ENCODE results near the gene ETV3L. TPM values are rescaled to one million over a fixed set of nuclear protein-coding genes. Genes with fewer than 3 reads are reported as not detected.

The ETV3L gene
- total and polyA plus RNA-seq, 2 of the 8 experiments (the other 6 are each of a cell fraction or from before 2014, with no cell fraction given) = 0.17 to 0.26 TPM

DNA sequence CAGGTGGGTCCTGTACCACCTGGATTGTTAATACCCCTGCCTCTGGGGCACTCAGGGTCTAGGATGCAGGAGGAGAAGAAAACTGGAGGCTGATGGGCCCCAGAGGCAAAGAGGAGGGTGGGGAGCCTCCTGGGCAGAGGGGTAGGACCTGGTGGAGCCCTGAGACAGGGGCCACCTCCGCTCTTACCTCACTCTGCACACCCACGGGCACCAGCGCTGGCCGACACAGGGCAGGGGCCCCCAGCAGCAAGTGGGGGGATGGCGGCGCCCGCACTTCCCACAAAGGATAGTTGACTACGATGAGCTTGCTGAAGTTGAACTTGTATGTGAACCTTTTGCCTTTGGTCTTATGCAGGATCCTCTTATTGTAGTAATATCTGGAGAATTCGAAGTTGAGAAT lies 1.1 kb downstream of the ETV3L start:
- no peak overlapping the region for H2BK20ac ChIP-seq (ENCODE audit: low read length)
- no peak overlapping the region for H2BK12ac ChIP-seq (ENCODE audit: low read depth, low read length)
- H3K4ac ChIP-seq (replicated peaks; ENCODE audit: insufficient read length, low read depth, low read length) = no peak overlapping the region
- no peak overlapping the region for H2AK5ac ChIP-seq (ENCODE audit: low read depth, low read length)
- no peaks in the 10 kb centered on the region for H3K36me3 ChIP-seq (ENCODE audit: control insufficient read depth in 2 of 4, insufficient read depth in 4 of 4, low read length in 3 of 4)
- FAIRE-seq (no peak), DNase-seq (ENCODE audit: low read depth in 1 of 2, low spot score in 2 of 2) (no peak)
- 95% methylated on average over 9 of the region's 9 CpGs; no CpG with 5 or more reads in 1 of the 2 experiments for WGBS, 2 experiments (ENCODE audit: extremely low coverage in 1 of 2, insufficient coverage in 1 of 2, insufficient read length in 1 of 2, insufficient replicate concordance in 2 of 2, low coverage in 1 of 2, low lambda C conversion rate in 2 of 2, missing lambda C conversion rate in 1 of 2)
- H3K79me1 ChIP-seq (ENCODE audit: low read depth, low read length) = no peaks in the 10 kb centered on the region
- H3K23ac ChIP-seq (ENCODE audit: insufficient read length) = no peak overlapping the region
- no peak overlapping the region for H2BK120ac ChIP-seq (replicated peaks; ENCODE audit: low read depth, low read length)
- no peak overlapping the region for H3K14ac ChIP-seq (ENCODE audit: insufficient read length)
- H2BK15ac ChIP-seq (ENCODE audit: low read length) = no peak overlapping the region
- H3K4me3 ChIP-seq (ENCODE audit: extremely low read depth in 1 of 4, insufficient read depth in 2 of 4, low read depth in 3 of 4, low read length in 4 of 4) = no peak overlapping the region
- no peaks in the 10 kb centered on the region for H3K27me3 ChIP-seq (replicated peaks in 1 of 4; ENCODE audit: control insufficient read depth in 3 of 4, extremely low read depth in 1 of 4, insufficient read depth in 3 of 4, low read length in 3 of 4)
- POLR2A ChIA-PET (ENCODE audit: partially characterized antibody) = interaction anchor here (1.6 kb wide), 1 partner anchor 39 kb away, joined by 3 read pairs; no protein-coding TSS in a partner anchor
- H4K91ac ChIP-seq (replicated peaks; ENCODE audit: insufficient read length, low read length) = no peak overlapping the region
- H3K9ac ChIP-seq (replicated peaks in 1 of 4; ENCODE audit: extremely low read depth in 1 of 4, low read depth in 3 of 4, low read length in 3 of 4) = no peak overlapping the region
- H4K20me1 ChIP-seq (replicated peaks in 1 of 2; ENCODE audit: control insufficient read depth in 1 of 2, insufficient read depth in 2 of 2, low read length in 2 of 2) = no peaks in the 10 kb centered on the region
- peaks cover 0 to 4% (median 0%) of the 10 kb centered on the region in 4 experiments; a peak in 1 of 7 replicates for H3K4me1 ChIP-seq (replicated peaks in 1 of 4; ENCODE audit: control insufficient read depth in 3 of 4, insufficient read depth in 4 of 4, low read length in 3 of 4)
- H2BK5ac ChIP-seq (ENCODE audit: low read depth, low read length) = no peak overlapping the region
- no peak overlapping the region for H3K56ac ChIP-seq (replicated peaks; ENCODE audit: insufficient read length, low read depth, low read length)
- H3K18ac ChIP-seq (ENCODE audit: extremely low read depth, low read length) = no peak overlapping the region
- H3K27ac ChIP-seq (ENCODE audit: low read depth, low read length) = no peak overlapping the region
- H3K4me2 ChIP-seq (ENCODE audit: insufficient read depth in 1 of 2, low read depth in 2 of 2, low read length in 2 of 2) = no peak overlapping the region
- no peaks in the 10 kb centered on the region for H3K9me3 ChIP-seq (ENCODE audit: insufficient read depth in 2 of 2, low read depth in 1 of 2, low read length in 1 of 2)
- 0 out of 2 replicates have a peak, but pooled peaks cover 2% of the 10 kb centered on the region for H3K23me2 ChIP-seq (ENCODE audit: low read depth, low read length)
- no peak overlapping the region for H4K5ac ChIP-seq (ENCODE audit: insufficient read length, low read depth, low read length)
- H4K8ac ChIP-seq (ENCODE audit: extremely low read depth, insufficient read depth, low read length) = no peak overlapping the region
- H2AFZ ChIP-seq (ENCODE audit: low read length) = no peak overlapping the region
- CTCF ChIA-PET (ENCODE audit: partially characterized antibody) = interaction anchor here (0.9 to 7.2 kb wide), 8 partner anchors 8 to 57 kb away, joined by 3 to 35 read pairs (median 7); no protein-coding TSS in a partner anchor
- H3K79me2 ChIP-seq (ENCODE audit: control insufficient read depth in 1 of 2, insufficient read depth in 2 of 2, low read length in 2 of 2) = no peaks in the 10 kb centered on the region
- TF ChIP-seq KDM5A (IDR thresholded peaks at IDR 0.05; ENCODE audit: low read length) = no peak
- no peak for TF ChIP-seq BACH1 (IDR thresholded peaks at IDR 0.05; ENCODE audit: low read length)
- TF ChIP-seq, protein P1, sequence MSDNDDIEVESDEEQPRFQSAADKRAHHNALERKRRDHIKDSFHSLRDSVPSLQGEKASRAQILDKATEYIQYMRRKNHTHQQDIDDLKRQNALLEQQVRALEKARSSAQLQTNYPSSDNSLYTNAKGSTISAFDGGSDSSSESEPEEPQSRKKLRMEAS (IDR thresholded peaks at IDR 0.05) = no peak
- TF ChIP-seq EGR1 (IDR thresholded peaks at IDR 0.05; ENCODE audit: borderline replicate concordance, low read depth, low read length) = no peak
- TF ChIP-seq GABPA (IDR thresholded peaks at IDR 0.05; ENCODE audit: borderline replicate concordance, insufficient read depth, low read length) = no peak
- no peak for TF ChIP-seq ZNF274 (IDR thresholded peaks at IDR 0.05; ENCODE audit: borderline replicate concordance, extremely low read depth, low read length)
- no peak for TF ChIP-seq SRF (IDR thresholded peaks at IDR 0.05; ENCODE audit: low read depth, low read length)
- TF ChIP-seq ATF3 (IDR thresholded peaks at IDR 0.05; ENCODE audit: insufficient read depth, low read depth, low read length) = no peak
- no peak for TF ChIP-seq CHD1 (IDR thresholded peaks at IDR 0.05; ENCODE audit: low read depth, low read length)
- no peak for TF ChIP-seq MAFK (IDR thresholded peaks at IDR 0.05; ENCODE audit: low read depth, low read length)
